Measurements from ENCODE around the gene RIN3.
"Not testable (repeated sequence)": the region's sequence is repeated elsewhere in the genome, so short reads cannot be mapped to it uniquely, and the experiment has no call there.

RIN3 gene

GRCh38 chr14:92675976-92676375 lies 162.4 kb downstream of the RIN3 start:
- DNase-seq = no peak

- DNase-seq = no peak
These were observed 163.0 kb downstream of the RIN3 start for GRCh38 chr14:92676403-92677086.

DNA sequence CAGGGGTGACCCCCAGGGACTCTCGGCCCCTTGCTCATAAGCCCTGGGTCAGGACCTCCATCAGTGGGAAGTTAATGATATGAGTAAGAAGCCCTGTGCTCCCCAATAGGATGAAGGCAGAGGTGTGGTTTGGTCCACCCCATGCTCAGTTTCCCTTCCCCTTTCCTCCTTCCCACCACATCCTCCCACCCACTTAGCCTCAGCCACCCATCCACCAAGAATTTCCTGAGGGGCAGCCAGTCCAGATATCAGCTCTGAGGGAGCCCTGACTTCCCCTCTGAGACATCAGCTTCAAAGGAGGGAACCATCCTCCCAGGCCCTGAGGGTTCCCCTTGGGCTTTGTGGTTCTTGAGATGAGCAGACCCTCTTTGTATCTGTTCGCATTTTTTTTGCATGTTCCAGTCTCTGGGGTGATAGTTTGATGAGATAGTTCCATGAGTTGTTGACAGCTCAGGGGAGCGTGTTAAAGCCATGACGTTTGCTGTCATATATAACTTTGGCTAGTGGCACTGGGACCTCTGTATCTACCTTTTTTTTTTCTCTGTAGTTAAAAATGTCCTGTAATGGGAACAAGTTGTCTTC lies 163.6 kb downstream of the RIN3 start:
- peak; percentile 75 to 86 for DNase-seq

GRCh38 chr14:92677955-92678354 lies 164.4 kb downstream of the RIN3 start:
- no peak for DNase-seq

- no peak for DNase-seq
These were observed 165.2 kb downstream of the RIN3 start for GRCh38 chr14:92678766-92679165.

DNA sequence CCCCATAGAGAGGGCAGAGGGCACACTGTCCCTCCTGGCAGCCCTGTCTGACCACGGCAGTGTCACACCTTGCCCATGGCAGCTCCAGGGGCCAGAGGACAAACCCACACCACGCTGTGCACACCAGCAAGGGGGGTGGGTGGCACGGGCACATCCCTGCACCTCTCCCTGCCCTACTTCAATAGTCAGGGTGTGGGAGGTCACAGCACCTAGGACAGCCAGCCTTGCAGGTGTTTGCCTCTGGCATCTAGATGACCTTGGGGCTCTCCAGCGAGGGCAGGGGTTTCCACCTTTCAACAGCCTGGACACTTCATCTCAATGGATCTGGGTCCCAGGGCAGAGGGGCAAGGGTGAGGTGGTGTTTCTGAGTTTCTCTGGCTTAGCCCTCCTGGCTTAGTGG lies 165.7 kb downstream of the RIN3 start:
- DNase-seq = no peak

DNA sequence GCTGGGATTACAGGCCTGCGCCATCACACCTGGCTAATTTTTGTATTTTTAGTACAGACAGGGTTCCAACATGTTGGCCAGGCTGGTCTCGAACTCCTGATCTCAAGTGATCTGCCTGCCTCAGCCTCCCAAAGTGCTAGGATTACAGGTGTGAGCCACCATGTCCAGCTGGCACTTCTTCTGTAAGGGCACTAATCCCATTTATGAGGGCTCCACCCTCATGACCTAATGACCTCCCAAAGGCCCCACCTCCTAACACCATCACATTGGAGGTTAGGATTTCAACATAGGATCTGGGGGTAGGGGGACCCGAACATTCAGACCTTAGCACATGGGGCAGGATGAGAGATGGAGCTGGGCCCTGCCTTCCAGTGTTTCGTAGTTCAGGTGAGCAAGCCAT lies 166.7 kb downstream of the RIN3 start:
- DNase-seq = not testable (repeated sequence)

DNA sequence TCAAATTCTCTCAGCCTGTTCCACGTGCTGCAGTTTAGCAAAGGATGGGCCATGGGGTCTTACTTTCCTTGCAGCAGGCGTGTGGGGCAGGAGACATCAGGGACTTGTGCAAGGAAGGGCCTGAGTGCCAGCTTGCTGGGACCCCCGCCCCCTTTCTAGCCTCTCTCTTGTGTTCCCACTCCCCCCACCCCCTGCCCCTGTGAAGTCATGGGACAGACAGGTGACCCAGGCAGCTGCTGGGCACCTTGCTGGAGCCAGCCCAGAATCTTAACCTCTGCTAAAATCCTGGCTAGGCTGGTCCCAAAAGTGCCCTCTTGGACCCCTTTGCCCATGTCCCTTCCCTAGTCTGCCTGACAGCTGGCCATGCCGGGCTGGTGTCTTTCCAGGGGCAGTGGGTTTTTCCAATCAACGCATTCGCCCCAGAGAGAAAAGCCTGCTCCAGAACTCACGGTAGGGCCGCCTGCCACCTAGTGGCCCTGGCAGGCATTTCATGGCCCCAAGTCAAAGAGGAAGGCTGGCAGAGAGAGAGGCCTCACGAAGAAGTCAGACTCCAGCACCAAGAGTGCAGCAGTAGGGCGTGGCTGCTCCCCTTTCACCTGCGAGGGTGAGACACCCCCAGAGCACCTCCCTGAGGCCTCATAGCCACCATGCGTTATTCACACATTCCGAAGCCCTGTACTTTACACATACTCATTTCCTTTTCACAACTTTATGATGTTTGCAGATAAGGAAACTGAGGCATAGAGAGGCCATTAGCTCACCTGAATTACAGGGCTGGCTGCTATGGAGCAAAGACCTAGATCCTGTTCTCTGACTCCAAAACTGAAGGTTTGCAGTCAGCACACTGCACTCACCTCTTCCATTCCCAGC lies 167.4 kb downstream of the RIN3 start:
- peak; percentile 79 to 81 for DNase-seq

DNA sequence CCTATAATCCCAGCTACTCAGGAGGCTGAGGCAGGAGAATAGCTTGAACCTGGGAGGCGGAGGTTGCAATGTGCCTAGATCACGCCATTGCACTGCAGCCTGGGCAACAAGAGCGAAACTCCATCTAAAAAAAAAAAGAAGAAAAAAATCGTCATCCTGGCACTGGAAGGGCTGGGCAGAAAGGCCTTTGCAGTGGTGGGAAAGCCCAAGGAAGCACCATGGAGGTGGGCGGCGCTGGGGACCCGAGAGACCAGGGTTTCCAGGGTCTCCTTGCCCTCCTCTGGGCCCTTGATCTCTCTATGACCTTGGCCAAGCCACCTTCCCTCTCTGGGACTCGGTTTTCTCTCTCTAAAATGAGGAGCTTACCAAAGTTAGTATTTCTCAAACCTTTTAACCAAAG lies 169.5 kb downstream of the RIN3 start:
- no peak for DNase-seq

GRCh38 chr14:92684801-92685560 lies 171.4 kb downstream of the RIN3 start:
- no peak for DNase-seq

- no peak for DNase-seq
These were observed 172.3 kb downstream of the RIN3 start for GRCh38 chr14:92685784-92686355.

DNA sequence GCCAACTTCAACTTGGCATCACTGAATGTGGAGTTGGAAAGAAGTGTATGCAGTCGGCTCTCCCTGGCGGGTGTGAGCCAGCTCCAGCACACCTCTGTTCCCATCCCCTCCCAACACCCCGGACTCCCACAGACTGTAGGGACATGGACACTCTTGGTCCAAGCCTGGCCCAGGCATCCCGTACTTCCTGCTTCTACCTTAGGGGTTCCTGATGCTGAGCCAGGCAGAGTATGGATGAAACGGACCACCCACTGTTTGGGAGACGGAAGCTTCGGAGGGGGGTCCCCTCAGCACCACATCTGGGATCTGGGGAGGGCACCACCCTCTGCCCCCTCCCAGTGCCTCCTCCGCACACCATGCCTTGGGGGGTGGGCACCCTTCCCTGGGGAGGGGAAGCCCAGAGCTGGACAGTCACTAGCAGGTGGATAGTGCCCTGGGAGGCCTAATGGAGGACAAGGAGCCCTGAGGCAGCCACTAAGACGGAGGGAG lies 172.9 kb downstream of the RIN3 start:
- no peak for DNase-seq

GRCh38 chr14:92686900-92687427 lies 173.4 kb downstream of the RIN3 start:
- DNase-seq = peak; percentile 69 to 71

DNA sequence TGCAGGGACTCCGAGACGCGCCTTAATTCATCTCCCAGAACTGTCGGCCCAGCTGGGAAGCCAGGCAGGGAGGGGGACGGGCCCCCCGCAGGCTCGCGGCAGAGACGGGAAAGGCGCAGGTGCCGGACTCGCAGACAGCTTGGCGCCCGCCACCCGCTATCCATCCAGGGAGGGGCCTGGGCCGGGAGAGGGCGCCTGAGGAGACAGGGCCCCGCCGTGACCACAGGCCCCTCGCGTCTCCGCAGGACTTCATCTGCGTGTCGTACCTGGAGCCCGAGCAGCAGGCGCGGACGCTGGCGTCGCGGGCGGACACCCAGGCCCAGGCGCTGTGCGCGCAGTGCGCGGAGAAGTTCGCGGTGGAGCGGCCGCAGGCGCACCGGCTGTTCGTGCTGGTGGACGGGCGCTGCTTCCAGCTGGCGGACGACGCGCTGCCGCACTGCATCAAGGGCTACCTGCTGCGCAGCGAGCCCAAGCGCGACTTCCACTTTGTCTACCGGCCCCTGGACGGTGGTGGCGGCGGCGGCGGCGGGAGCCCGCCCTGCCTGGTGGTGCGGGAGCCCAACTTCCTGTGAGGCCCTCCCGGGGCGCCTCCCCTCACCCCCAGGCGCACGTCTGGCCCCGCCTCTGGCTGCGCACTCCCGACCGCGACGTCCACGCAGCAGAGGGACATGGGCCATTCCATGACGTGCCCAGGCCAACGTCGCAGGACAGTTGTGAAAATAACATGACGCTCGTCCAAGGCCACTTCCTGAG lies 174.3 kb downstream of the RIN3 start:
- no peak for DNase-seq

DNA sequence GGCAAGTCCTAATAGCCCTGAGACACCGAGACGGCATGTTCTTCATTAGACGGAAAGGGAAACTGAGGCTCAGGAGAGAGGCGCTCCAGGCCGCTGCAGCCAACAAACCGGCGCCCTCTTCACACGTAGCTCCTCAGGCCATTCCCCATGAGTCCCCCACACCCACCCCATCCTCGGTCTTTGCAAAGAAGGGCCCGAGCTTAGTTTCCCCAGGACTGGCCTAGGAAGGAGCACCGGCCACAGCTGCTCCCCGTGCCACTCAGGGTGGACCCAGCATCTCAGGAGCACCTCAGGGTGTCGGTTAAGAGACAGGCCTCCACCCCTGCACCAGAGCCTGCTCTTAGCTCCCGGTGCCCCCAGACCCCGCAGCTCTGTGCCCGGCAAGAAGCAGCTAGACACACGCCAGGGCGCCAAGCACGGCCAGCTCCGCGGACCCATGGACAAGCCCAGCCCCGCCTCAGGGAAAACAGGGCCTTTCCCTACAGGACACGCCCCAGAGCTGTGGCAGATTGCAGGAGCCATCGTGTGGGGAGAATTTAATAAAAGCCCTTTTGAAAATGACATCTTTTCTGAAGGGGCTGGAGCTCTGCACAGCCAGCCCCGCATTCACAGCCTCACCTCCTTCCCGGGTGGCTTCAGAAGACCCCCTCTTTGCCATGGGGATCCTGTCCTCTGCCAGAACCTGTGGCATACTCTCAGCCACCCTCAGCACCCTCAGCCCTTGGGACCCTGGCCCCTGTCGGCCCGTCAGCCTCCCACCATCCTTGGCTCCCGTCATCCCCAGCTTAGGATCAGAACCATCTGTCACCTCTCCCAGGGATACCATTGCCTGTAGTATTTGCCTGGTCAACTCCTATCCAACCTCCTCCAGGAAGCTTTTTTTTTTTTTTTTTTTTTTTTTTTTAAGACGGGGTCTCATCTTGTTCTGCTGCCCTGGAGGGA lies 175.1 kb downstream of the RIN3 start:
- DNase-seq = no peak

DNA sequence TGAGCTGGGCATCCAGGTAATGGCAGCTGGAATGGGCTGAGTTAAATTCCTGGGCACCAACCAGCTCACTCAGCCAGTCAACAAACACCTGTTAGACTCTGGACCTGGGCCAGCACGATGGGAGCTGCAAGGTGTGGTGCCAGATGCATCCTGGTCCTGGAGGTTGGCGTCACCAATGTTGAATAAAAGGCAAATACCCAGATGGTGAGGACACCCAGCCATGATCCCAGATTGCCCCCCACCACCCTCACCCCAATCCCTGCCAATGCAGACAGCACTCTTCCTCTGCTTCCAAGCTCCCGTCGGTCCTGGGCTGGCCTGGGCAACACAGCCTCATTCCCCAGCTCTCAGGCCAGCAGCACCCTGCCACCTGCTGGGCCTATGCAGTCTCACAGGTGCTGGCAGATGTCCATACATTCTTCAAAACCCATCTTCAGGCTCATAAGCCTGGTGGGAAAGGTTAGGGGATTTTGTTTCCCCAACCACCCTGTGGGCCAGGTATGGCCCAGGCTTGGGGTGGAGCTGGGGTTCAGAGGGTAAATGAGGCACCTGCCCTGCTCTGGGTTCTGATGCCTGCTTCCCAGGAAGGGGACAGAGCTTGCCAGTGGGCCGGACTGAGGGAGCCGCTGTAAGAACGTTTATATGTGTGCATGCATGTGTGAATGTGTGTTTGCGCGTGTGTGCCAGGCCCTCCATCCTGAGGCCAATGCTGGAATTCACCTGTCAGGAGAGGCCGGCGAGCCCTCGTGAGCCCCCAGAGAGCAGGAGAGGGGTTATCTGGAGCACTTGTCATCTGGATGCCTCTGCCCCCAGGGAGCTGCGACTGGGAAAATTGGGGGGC lies 176.8 kb downstream of the RIN3 start:
- no peak for DNase-seq

DNA sequence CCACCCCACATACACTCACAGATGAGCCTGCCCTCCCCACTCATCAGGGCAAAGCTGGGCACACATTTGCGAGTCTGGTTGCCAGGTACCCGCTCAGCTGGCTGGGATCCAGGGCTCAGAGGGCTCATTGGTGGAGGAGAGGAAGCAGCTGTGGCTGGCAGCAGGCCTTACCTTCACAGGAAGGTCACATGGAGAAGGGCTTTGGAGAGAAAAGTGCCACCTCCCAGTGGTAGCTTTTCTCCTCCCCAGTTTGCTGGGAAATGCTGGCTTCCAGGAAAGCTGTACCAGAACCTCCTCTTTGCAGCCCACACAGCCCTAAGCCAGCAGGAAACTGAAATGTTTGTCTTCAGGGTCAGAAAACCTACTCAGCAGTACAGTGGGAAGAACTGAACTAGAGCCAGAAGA lies 179.2 kb downstream of the RIN3 start:
- peak; percentile 26 to 32 for DNase-seq

DNA sequence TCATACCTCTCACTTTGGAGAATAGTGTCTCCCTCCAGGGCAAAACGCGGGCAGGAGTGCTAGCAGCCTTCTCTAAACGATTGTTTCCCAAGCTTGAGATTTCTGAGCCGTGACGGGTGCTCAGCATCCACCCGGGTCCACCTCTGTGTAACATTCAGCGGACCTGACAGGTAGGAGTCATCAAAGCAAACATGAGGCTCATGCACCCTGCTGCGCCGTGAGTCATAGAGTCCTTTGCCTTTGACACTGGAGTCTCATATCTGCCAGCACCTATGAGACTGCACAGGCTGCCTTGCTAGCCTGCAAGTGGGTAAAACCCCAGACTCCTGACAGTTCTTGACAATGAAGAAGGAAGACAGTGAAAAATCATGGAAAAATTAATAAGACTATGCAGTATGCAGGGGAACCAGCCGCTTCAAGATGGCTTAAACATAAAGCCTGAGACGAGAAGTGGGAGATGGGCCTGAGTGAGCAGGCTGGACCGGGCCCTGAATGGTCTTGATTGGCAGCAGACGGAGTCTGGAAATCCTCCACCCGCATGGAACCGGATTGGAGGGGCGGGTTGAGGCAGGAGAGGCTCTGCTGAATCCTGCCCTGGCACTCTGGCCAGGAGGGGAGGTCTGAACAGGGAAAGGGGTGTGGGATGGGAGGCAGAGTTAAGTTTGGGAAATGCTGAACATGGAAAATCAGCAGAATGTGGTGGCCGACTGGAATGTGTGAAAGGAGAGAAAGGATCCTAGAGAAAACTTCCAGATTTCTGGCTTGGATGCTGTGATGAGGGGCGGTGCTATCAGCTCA lies 180.6 kb downstream of the RIN3 start:
- no peak for DNase-seq

DNA sequence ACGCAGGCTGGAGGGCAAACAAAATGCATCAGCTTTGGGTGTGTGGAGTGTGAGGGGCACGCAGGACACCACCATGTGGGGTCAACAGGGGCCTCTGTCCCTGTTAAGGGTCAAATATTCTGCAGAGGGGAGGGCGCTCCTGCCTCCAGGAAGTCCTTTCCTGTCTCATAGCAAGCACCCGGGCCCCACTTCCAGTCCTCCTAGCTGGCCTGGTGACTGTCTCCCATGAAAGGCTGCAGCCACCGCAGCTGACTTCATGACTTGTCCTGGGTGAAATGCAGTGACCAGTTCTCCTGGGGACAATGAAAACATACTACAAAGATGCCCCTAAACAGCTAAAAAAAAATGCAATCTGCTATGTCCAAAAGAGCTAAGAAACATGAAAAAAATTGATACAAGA lies 181.2 kb downstream of the RIN3 start:
- DNase-seq = no peak
